GM12874 (cell line): ENCODE measurements around the gene RORC.

Source experiments
- TF ChIP-seq, protein P1 (sequence below): IDR thresholded peaks from 2 replicates; pipeline ENCODE4 v1.5.1; 2011; ENCODE audit warnings: low read depth, mild to moderate bottlenecking, control low read depth, low read length, moderate library complexity; ENCODE audit not compliant: insufficient read depth

RORC gene

GRCh38 chr1:151774256-151774922 lies 57.2 kb downstream of the RORC start:
- TF ChIP-seq, protein P1, sequence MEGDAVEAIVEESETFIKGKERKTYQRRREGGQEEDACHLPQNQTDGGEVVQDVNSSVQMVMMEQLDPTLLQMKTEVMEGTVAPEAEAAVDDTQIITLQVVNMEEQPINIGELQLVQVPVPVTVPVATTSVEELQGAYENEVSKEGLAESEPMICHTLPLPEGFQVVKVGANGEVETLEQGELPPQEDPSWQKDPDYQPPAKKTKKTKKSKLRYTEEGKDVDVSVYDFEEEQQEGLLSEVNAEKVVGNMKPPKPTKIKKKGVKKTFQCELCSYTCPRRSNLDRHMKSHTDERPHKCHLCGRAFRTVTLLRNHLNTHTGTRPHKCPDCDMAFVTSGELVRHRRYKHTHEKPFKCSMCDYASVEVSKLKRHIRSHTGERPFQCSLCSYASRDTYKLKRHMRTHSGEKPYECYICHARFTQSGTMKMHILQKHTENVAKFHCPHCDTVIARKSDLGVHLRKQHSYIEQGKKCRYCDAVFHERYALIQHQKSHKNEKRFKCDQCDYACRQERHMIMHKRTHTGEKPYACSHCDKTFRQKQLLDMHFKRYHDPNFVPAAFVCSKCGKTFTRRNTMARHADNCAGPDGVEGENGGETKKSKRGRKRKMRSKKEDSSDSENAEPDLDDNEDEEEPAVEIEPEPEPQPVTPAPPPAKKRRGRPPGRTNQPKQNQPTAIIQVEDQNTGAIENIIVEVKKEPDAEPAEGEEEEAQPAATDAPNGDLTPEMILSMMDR: no peak

GRCh38 chr1:151773702-151774101 lies 57.9 kb downstream of the RORC start:
- TF ChIP-seq, protein P1: no peak

- TF ChIP-seq, protein P1: no peak
These were observed 67.6 kb downstream of the RORC start for GRCh38 chr1:151763990-151764389.

DNA sequence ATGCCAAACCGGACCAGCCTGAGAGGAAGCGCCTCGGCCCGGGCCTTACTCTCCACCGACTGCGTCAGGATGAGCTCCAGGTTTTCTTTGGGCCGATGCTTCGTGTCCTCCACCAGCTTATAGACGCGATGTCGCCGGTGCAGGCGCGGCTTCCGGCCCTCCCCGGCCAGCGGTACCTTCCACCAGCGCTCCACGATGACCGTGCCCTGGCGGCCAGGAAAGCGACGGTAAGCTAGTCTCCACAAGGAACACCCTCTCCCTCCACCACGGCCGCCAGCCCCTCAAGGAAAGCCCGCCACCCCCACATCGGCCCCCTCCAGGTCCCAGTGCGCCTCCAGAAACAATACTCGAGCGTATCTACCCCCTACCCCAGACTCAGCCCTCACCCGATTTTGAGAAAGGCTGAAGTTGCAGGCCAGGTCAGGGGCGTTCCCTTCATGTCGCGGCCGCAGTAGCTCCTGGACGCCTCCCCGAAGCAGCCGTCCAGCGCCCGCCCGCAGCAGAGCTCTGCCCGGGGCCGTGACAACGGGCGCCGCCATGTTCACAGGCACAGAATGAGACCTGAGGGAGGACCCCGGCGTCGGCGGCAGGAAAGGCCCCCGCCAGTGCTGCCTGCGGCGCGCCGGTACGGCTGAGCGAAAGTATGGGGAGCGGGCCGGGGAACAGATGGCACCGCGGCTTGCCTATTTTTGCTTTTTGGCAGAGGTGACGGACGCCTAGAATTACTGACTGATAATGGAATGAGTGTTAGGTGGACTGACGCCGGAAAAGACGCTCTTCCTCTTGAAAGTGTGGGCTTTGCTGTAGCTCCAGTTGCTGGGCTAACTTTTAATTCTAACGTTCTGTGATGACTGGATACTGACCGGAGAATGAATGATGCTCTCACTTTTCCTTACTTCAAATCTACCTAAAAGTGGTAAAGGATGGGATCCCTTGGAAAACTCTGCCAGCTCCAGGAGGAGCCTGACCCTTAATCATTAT lies 68.4 kb downstream of the RORC start, which contains the start of gene MRPL9:
Gene MRPL9 (minus strand): TSS at position 556 of the 981 bp plus-strand sequence. CDS start 17 bp downstream, at position 539.
- TF ChIP-seq, protein P1: no peak

DNA sequence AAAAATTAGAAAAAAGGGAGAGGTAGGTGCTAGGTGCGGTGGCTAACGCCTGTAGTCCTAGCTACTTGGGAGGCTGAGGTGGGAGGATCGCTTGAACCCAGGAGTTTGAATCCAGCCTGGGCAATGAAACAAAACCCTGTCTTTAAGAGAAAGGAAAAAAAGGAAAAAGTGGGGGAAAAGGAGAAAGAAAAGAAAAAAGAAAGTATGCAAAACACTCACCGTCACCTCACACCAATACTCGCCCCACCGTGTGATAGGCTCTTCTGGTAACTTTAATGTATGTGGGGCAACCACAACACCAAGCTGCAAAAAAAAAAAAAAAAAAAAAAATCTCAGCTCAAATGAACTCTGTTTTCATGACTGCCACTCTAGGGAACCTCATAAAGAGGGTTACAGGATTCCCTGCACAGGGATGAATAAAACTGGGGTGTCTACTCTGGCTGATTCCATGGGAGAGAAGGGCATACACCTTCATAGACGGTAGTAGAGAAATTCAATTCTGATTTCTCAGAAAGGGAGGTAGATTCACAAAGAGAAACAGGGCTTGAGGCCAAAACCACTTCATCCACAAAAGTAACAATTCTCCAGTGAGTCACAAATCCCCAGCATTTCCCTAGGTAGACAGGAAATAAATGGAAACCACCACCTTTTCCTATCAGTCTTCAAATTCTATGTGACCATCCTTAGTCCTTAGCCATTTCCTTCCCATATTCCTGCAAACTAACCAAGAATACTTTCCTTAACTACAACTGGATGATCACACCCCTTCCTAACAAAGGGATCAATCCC lies 70.8 kb downstream of the RORC start:
- TF ChIP-seq, protein P1: no peak

GRCh38 chr1:151759241-151759640 lies 72.4 kb downstream of the RORC start:
- TF ChIP-seq, protein P1: no peak
